Measurements from ENCODE around the gene TMEM218. TPM values are rescaled to one million over a fixed set of nuclear protein-coding genes. Genes with fewer than 3 reads are reported as not detected.

TMEM218 gene
- total RNA-seq, 1 donor from 2014 or later: 30.4 TPM

DNA sequence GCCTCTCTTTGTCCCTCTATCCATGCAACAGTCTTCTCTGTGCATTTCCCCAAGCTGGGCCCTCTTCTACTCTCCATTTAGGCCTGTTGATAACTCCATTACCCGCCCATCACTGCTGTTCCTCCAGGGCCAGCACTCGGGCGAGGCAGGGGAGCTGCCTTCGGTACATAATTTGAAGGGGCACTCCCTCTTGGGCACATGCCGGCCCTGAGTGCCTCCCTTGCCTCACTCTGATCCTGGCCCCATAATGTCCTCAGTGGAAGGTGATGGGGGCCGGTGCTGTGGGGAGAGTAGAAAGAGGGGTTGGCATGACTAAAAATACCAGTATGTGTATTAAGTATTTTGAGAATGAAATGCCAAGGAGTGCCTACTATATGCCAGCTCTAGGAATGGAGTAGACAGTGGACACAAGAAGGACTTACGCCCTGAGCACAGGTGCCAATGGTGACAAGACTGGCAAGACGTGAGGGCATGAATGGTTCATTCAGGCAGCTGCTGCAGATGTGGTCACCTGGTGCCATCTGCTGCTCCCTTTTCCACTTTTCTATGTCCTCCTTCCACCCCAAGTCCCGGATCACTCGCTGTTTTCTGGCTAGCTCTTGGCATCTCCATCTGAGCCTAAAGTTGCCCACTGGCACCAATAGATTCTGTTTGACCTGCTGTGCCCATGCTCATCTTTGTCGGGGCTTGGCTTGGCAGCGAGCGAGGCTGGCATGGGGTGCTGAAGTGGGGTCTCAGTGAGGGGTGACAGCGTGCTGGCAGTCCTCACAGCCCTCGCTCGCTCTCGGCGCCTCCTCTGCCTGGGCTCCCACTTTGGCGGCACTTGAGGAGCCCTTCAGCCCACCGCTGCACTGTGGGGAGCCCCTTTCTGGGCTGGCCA is 22.6 kb downstream of the TMEM218 start:
- no peak for TF ChIP-seq CTCF (conservative IDR thresholded peaks at IDR 0.05)
- peak overlapping the region; percentile 86 for H3K27ac Mint-ChIP-seq (ENCODE audit: unreplicated experiment)
- no peaks in the 10 kb centered on the region for H3K36me3 Mint-ChIP-seq (ENCODE audit: low read depth)
- no peaks in the 10 kb centered on the region for H3K9me3 Mint-ChIP-seq
- peaks cover 21% of the 10 kb centered on the region for H3K4me1 Mint-ChIP-seq
- no peaks in the 10 kb centered on the region for H3K27me3 Mint-ChIP-seq (ENCODE audit: low read depth)
- DNase-seq (ENCODE audit: low read depth, low spot score): no peak
- no peak overlapping the region for H3K4me3 Mint-ChIP-seq

GRCh38 chr11:125088123-125088522 is 23.3 kb downstream of the TMEM218 start:
- Mint-ChIP-seq H3K27ac (ENCODE audit: unreplicated experiment) (no peak overlapping the region), H3K9me3 (no peaks in the 10 kb centered on the region), H3K4me1 (peaks cover 25% of the 10 kb centered on the region), H3K4me3 (no peak overlapping the region), H3K36me3 (ENCODE audit: low read depth) (no peaks in the 10 kb centered on the region), H3K27me3 (ENCODE audit: low read depth) (no peaks in the 10 kb centered on the region)
- no peak for DNase-seq (ENCODE audit: low read depth, low spot score)
- TF ChIP-seq CTCF (conservative IDR thresholded peaks at IDR 0.05): no peak

DNA sequence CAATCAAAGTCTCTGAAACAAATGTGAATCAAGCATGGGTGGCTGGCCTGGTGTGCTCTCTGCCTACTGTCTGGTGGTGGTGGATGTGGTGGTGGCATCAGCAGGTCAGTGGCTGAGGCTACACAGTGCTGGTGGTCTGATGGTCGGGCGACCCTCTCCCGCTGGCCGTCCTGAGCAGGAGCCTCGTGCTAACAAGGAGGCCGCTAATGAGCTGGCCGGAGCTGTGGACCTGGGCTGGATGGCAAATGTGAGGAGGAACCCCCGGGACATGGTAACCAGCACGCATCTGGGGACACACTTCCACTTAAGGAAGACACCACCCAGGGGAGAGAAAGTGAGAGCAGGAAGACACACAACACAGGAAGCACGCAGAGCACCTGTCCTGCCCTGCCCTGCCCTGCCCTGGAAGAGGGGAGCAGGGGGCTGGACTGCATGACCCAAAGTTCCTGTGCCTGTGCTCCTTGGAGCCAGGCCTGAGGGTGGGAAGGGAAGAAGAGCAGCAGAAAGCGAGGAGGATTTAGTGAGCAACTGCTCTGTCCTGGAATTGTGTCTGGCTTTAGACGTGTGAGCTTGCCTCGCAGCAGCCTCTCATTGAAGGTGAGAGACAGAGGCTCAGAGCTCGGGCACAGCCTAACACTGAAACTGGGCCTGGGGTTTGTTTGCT is 24.7 kb downstream of the TMEM218 start:
- peak overlapping the region; percentile 71 for H3K27ac Mint-ChIP-seq (ENCODE audit: unreplicated experiment)
- no peak for DNase-seq (ENCODE audit: low read depth, low spot score)

DNA sequence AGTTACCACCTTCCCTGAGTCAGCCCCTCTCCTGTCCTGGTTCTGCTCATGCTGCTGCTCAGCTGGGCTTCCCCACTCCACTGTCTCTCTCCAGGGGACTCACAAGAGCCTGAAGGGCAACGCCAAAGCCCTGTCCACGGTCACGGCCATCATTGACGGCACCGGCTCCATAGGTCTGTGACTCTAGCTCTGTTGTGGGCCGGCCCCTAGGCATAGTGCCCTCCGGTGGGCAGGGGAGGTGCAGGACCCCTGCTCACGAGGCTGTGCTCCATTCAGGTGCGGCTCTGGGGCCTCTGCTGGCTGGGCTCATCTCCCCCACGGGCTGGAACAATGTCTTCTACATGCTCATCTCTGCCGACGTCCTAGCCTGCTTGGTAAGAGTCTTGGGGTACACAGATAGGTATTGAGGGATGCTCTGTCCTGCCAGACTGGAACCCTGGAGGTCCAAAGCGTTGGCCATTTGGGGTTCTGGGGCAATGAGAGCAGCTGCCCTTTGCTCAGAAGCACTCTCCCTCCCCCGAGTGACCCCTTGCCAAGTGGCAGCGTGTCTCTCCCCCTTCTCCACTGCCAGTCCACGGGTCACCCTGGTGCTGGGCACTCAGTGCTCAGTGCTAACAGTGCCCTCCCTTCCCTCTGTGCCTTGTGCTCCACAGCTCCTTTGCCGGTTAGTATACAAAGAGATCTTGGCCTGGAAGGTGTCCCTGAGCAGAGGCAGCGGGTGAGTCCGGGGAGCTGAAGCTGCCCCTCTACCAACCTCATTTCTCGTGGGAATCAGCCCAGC is 25.9 kb downstream of the TMEM218 start:
- Mint-ChIP-seq H3K27ac (ENCODE audit: unreplicated experiment) (peak overlapping the region; percentile 60), H3K4me3 (no peak overlapping the region), H3K27me3 (ENCODE audit: low read depth) (no peaks in the 10 kb centered on the region), H3K4me1 (peaks cover 11% of the 10 kb centered on the region), H3K36me3 (ENCODE audit: low read depth) (no peaks in the 10 kb centered on the region), H3K9me3 (no peaks in the 10 kb centered on the region)
- DNase-seq (ENCODE audit: low read depth, low spot score): no peak
- no peak for TF ChIP-seq CTCF (conservative IDR thresholded peaks at IDR 0.05)

More for the DNA sequence above, 24.7 kb downstream of the TMEM218 start:
- H3K36me3 Mint-ChIP-seq (ENCODE audit: low read depth): no peaks in the 10 kb centered on the region
- no peaks in the 10 kb centered on the region for H3K9me3 Mint-ChIP-seq
- peaks cover 20% of the 10 kb centered on the region for H3K4me1 Mint-ChIP-seq
- no peaks in the 10 kb centered on the region for H3K27me3 Mint-ChIP-seq (ENCODE audit: low read depth)
- TF ChIP-seq CTCF (conservative IDR thresholded peaks at IDR 0.05): no peak
- H3K4me3 Mint-ChIP-seq: no peak overlapping the region

- no peak overlapping the region for H3K27ac Mint-ChIP-seq (ENCODE audit: unreplicated experiment)
- H3K4me3 Mint-ChIP-seq: no peak overlapping the region
- TF ChIP-seq CTCF (conservative IDR thresholded peaks at IDR 0.05): no peak
- peaks cover 11% of the 10 kb centered on the region for H3K4me1 Mint-ChIP-seq
- no peak for DNase-seq (ENCODE audit: low read depth, low spot score)
- no peaks in the 10 kb centered on the region for H3K9me3 Mint-ChIP-seq
- no peaks in the 10 kb centered on the region for H3K27me3 Mint-ChIP-seq (ENCODE audit: low read depth)
- H3K36me3 Mint-ChIP-seq (ENCODE audit: low read depth): no peaks in the 10 kb centered on the region
These were observed 26.6 kb downstream of the TMEM218 start for GRCh38 chr11:125084761-125085231.

Measured in neural crest cell (in vitro differentiated cells).